ENCODE results near the gene HOXB2. TPM values are rescaled to one million over a fixed set of nuclear protein-coding genes. Genes with fewer than 3 reads are reported as not detected.

Gene HOXB2
- total and polyA plus RNA-seq, 8 donors, result 6.7 to 83.0 (median 12.4) TPM

DNA sequence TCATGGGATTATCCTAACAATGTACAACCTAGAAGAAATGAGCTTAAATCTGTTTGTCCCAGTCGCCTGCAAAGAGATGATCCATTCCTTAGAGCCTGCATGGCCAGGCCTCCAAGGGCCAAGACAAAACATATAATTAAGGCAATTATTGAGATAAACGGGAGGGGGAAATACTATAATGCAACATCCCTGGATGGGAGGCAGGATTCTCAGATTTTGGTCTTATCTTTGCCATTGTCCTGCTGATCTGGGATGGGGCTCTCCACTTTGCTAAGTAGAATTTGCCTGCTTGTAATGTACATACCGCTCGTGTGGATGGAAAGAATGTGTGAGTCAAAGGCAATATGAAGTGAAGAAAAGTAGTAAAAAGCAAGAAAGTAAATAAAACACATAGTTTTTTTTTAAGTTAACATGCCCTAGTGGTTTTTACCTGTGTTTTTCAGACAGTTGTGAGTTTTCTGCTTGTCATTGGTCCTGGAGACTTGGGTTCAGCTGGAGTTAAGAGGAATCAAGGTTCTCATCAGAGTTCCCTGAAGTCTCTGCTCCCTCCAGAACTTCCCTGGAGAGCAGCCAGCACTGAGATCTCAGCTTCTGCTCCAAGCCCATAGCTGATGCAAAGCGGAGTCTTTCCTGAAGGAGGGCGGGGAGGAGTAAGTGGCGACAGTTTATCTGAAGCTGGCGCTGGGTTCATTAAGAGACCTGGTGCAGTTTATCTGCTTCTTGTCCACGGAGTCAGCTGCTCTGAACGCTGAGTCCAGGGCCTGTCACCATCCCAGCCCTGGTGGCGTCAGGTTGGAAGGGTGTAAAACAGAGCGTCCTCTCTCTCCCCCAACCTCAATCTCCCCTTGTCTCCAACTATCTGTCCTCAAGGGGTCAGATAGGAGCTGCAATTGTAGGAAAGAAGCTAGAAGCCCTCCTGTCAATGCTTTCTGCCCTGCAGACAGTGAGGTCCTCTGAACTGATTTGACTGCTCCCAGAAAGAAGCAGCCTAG, 44.2 kb downstream of the HOXB2 start:
- Histone ChIP-seq H3K4me3 (no peak overlapping the region), H3K27me3 (peaks cover 0 to 26% (median 0%) of the 10 kb centered on the region in 3 donors), H3K27ac (peak overlapping the region in 1 of 5 donors; percentile 21), H3K36me3 (no peaks in the 10 kb centered on the region), H3K9me3 (no peaks in the 10 kb centered on the region), H3K4me1 (peaks cover 0 to 26% (median 7%) of the 10 kb centered on the region in 4 donors)
- TF ChIP-seq EP300 (IDR thresholded peaks at IDR 0.05), result no peak
- TF ChIP-seq POLR2AphosphoS5 (IDR thresholded peaks at IDR 0.05), result no peak
- no peak for TF ChIP-seq POLR2A (IDR thresholded peaks at IDR 0.05)
- TF ChIP-seq, protein P1, sequence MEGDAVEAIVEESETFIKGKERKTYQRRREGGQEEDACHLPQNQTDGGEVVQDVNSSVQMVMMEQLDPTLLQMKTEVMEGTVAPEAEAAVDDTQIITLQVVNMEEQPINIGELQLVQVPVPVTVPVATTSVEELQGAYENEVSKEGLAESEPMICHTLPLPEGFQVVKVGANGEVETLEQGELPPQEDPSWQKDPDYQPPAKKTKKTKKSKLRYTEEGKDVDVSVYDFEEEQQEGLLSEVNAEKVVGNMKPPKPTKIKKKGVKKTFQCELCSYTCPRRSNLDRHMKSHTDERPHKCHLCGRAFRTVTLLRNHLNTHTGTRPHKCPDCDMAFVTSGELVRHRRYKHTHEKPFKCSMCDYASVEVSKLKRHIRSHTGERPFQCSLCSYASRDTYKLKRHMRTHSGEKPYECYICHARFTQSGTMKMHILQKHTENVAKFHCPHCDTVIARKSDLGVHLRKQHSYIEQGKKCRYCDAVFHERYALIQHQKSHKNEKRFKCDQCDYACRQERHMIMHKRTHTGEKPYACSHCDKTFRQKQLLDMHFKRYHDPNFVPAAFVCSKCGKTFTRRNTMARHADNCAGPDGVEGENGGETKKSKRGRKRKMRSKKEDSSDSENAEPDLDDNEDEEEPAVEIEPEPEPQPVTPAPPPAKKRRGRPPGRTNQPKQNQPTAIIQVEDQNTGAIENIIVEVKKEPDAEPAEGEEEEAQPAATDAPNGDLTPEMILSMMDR (IDR thresholded peaks at IDR 0.05), result no peak
- intact Hi-C loops (cut with DNase I; ENCODE audit: low total_unique reads), result no loop called here
- DNase-seq, result peak in 1 of 2 donors; percentile 82
- WGBS, 5 donors, result 44 to 55% (median 48%) methylated on average over 12 of the region's 12 CpGs

DNA sequence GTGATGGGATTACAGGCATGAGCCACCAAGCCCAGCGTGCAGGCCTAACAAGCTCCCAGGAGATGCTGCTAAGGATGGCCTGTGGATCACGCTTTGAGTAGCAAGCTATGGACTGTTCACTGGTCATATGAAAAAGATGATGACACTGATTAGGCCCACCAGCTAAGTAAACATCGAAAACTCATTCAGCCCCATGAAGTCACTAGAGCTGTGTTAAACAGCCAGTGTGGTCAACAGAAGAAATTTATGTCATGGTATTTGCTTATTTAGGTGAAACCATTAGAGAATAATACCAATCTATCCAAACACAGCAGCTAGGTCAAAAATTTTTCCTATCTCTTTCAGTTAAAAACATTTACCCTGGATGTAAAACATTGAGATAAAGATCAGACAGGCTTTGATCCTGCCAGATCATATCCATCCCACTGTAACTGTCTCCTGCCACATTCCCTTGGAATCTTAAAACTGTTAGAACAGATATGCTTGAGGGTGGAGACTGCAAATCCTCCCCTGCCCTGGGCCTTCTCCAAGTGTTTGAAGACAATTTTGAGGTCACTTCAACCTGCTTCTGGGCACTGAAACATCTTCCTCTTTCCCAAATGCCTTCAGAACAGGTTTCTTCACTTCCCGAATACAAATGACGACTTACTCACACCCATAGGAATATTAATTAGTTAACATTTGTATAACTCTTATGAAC, 45.0 kb downstream of the HOXB2 start:
- peaks cover 0 to 23% (median 4%) of the 10 kb centered on the region in 4 donors for H3K4me1 ChIP-seq
- peaks cover 0 to 31% (median 0%) of the 10 kb centered on the region in 3 donors for H3K27me3 ChIP-seq
- H3K9me3 ChIP-seq, result no peaks in the 10 kb centered on the region
- intact Hi-C loops (cut with DNase I; ENCODE audit: low total_unique reads), result no loop called here
- no peak overlapping the region for H3K4me3 ChIP-seq
- no peak for TF ChIP-seq EP300 (IDR thresholded peaks at IDR 0.05)
- TF ChIP-seq, protein P1 (IDR thresholded peaks at IDR 0.05), result no peak
- no peak for TF ChIP-seq POLR2AphosphoS5 (IDR thresholded peaks at IDR 0.05)
- TF ChIP-seq POLR2A (IDR thresholded peaks at IDR 0.05), result no peak
- 92 to 94% (median 93%) methylated on average over 5 of the region's 5 CpGs for WGBS, 5 donors
- H3K27ac ChIP-seq, result no peak overlapping the region
- DNase-seq, result no peak
- H3K36me3 ChIP-seq, result no peaks in the 10 kb centered on the region

DNA sequence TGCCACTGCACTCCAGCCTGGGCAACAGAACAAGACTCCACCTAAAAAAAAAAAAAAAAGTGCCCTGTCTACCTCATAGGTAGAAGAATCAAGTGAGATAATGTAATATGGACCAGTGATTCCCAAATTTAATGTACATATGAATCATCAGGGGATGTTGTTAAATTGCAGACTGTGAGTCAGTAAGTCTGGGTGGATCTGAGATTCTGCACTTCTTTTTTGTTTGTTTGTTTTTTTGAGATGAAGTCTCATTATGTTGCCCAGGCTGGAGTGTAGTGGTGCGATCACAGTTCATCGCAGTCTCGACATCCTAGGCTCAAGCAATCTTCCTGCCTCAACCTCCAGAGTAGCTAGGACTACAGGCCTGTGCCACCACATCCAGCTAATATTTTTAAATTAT, 45.7 kb downstream of the HOXB2 start:
- H3K36me3 ChIP-seq, result no peaks in the 10 kb centered on the region
- 85 to 98% (median 93%) methylated on average over 3 of the region's 3 CpGs for WGBS, 5 donors
- intact Hi-C loops (cut with DNase I; ENCODE audit: low total_unique reads), result no loop called here

More for the DNA sequence above, 45.7 kb downstream of the HOXB2 start:
- TF ChIP-seq EP300 (IDR thresholded peaks at IDR 0.05), result no peak
- TF ChIP-seq, protein P1 (IDR thresholded peaks at IDR 0.05), result no peak
- TF ChIP-seq POLR2AphosphoS5 (IDR thresholded peaks at IDR 0.05), result no peak
- TF ChIP-seq POLR2A (IDR thresholded peaks at IDR 0.05), result no peak
- no peak overlapping the region for H3K4me3 ChIP-seq
- H3K27ac ChIP-seq, result no peak overlapping the region
- H3K27me3 ChIP-seq, result peaks cover 0 to 37% (median 0%) of the 10 kb centered on the region in 3 donors
- no peak for DNase-seq
- H3K4me1 ChIP-seq, result peaks cover 0 to 24% (median 7%) of the 10 kb centered on the region in 4 donors
- H3K9me3 ChIP-seq, result no peaks in the 10 kb centered on the region
